Suppressor macrophage treated with lipopolysaccharide for 4 hours (primary cell): ENCODE measurements around the gene VILL.
"Not testable (repeated sequence)": the region's sequence is repeated elsewhere in the genome, so short reads cannot be mapped to it uniquely, and the experiment has no call there.

Source experiments
- DNase-seq: peaks from one replicate; pipeline ENCODE4 v3.0.0-alpha.2; 2020

VILL gene

DNA sequence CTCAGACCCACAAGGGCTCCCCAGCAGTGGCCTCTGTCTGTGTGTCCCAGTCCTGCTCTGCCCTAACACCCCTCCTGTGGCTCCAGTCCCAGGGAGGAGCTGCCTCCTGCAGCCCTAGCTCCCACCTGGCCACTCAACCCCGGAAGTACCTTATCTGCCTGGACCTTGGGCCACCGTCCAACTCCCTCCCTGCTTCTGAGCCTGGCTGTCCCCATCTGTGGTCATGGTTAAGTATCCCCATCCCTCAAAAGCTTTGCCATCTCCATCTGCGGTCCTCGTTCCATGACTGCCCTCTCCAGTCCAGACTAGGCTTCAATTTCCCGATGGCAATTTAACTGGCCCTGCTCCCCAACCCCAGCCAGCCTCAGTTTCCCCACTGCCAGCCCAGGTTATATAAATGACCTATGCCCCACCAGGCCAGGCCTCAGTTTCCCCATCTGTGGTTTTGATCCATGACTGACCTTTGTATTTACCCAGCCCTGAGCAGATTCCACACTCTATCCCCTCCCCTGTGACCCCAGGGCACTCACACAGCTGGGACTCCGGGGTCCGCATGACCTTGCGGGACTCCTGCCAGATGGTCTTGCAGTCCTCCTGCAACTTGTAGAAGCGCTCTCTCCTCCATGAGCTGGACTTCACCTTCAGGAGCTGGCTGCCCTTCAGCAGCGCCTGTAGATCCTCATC, 29.2 kb downstream of the VILL start:
- DNase-seq = no peak

DNA sequence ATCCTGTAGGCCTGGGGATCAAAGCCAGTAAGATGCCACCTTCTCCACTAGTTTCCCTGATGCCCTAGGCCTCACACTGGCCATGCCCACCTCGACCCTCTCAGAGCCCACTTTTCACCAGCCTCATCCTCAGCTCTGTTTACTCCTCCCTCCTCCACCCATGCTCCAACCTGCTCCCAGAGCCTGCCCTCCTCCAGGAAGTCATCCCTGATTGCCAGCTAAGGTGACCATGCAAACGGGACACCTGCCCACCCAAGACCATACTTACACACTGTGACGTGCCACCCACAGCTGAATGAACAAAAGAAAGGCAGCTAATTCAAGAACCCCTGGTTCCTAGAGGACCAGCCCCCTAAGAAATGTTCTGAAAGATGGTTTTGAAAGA, 29.7 kb downstream of the VILL start:
- DNase-seq = no peak

DNA sequence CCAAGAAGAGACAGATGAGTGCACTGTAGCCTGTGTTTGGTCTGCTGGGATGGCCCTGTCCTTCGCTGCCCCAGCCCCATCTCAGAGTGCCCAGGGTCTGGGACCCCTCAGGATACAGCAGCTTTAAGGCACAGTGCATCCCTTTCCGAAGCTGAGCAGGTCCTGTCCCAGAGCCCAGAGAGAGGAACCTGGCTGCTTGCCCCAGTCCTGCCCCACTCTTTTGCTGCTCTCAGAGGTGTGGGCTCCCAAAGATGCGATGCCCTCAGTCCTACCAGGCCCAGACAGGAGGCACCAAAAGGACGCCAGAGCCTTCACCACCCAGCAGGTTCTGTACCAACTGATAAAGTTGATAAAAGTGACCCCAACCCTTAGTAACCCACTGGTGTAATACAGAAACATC, 30.6 kb downstream of the VILL start:
- no peak for DNase-seq

DNA sequence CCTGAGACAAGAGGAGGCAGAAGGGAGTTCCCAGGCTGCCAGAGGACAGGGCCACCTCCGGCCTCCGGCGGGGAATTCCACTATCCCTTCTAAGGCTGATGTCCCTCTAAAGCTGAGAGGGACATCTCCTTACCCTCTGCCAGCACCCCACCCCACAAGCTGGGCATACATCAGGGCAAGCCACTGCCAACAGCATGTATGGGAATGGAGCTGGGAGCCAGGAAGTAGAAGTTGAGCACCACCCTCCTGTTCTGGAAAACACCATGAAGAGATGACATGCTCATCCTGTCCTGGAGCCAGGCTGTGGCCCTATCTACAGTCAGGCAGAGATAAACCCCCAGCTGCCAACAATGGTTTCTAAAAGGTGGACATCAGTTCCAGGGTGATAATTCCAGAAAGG, 31.7 kb downstream of the VILL start:
- DNase-seq = no peak

DNA sequence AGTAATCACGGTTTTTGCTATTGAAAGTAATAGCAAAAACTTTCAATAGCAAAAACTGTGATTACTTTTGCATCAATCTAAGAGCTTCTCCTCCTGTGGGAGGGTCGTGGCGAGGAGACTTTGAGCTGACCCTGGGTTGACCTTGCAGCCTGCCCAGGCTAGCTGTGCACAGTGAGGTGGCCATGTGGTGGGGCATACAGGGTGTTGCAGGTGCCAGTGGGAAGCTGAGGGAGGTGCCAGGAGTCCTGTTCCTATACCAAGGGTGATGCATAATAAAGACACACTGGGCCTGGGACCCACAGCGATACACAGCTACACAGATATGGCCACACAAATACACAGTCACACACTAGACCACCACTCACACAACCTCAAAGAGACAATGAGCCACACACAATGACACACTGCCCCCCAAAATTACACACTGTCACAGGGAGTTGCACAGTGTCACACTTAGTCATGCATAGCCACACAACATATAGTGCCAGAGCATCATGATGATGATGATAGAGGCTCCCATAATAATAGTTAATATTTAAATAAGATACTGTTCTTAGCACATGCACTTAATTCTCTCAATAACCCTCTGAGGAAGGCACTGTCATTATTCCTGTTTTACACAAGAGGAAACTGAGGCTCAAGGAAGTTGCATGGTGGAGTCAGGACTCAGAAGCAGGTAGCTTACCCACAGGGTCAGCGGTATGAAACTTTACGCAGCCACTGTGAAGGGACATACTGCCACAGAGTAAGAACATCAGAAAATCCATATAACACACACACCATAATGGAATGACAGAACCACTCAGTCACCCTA, 32.5 kb downstream of the VILL start:
- DNase-seq = no peak

DNA sequence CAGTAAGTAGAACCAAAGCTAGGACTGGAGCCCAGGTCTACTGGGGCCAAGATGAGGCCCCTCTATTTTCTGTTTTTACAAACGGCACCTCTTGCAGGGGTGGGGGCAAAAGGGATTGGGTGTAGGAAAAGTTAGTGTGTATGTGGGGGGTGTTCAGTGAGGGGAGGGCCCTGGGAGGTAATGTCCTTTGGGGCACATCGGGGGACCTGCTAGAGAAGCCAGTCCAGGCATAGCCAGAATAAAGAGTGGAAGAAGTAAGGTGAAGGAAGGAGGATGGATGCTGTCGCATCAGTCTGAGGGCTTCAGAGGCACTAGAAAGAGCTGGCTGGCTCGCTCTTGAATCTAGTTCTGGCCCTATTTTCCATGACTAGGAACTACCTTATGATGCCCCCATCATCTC, 36.3 kb downstream of the VILL start:
- no peak for DNase-seq

DNA sequence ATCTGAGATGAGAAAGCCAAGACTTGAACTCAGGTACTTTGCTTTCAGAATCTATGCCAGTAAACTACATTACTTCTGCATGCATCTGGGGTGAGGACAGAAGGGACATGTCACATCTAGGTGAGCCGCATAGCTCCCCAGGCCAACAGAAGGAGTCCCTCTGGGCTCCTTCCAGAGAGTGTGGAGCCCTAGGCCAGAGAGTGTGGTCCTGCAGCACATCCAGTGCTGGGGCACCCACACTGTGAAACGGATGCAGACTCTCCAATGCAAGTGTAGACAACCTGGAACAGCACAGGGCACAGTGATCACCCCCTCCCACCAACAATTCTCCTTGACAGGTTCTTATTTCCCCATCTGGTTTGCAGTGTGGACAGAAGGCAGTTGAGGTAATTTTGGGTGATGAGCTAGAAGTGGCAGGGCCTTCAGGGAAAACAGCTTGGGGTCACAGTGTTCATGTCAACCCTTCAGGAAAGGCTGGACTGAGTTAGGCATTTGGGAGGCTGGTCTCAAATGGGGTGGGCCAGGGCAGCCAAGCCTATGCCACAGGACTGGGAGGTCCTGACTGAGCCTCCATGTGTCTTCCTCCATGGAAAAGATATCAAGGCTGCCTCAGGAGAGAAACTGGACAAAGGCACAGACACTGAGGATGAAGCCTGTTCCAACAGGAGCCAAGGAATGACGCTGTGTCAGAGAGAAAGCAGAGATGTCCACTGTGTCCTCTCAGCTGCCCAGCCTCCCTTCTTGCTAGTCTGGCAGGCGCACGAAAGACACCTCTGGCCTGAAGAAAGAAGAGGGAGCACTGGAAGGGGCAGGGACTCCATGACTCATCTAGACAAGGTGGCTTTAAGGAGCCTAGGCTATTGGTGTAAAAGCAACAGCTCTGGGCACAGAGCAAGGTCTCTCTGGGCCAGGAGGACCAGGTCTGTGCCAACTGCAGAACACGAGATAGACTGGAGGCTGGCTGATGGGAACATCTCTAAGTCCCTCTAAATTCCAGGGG, 37.2 kb downstream of the VILL start:
- DNase-seq = no peak

DNA sequence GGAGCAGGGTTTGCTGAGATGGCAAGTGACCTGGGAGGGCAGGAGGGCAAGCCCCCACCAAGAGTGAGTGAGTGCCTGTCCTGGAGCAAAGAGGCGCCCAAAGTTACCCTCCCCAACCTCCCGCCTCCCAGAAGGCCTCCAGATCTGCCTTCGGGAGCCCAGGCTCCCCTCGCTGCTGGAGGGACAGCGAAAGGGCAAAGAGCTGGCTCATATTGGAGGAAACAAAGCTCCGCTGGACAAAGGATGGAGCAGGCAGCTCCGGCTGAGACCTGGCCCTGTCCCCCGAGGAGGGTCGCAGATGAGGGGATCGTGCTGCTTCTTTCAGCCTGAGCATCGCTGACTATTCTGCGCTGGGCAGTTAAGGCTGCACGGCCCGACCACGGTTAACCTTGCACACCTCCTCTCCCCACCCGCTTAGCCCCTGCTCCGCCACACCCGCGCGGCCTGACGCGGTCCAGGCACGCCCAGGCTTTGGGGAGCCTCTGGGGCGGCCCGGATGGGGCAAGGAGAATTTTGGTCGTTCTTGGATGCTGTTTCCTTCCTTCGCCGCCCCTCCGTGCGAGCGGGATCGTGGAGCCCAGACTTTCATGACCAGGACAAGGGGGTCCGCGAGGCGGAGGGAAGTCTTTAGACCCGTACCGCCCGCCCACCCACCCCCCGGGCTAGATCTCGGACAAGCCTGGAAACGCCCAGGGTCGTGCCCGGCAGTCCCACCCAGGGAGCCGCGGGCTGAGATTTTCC, 38.2 kb downstream of the VILL start:
- DNase-seq = no peak

DNA sequence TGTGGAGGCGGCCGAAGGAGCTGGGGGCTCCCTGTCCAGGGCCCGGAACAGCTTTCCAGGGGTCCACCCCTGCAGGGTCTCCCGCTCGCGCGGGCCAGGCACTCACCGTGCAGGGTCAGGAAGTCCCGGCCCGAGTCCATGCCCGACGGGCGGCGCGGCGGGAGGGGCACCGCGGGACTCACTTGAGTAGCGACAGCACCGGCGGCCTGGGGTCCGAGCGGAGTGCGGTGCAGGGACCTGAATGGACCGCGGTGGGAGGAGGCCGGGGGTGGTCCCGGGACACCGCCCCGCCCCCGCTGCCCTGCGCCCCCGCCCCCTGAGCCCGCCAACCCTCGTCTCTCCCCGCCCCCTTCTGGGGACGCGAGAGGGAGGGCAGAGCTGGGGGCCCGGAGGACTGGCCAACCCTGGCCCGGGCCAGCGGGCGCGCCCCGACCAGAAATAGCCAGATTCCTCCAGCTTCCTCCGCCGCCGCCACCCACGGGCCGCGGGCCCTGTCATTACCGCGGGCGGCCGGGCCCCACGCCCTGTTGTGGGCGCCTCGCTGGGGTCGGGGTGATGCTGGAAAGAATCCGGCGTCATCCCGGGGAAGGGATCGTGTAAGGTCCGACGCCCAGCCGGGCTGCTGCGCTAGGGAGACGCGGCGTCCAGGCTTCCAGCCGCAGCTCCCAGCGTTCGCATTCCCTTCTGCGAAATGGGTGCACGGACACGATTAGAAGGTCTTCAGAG, 39.0 kb downstream of the VILL start, which contains the start of gene PLCD1:
PLCD1 (minus strand) TSS at position 243 of the 726 bp plus-strand sequence; CDS start at position 140, 103 bp downstream.
- peak; percentile 49 for DNase-seq

DNA sequence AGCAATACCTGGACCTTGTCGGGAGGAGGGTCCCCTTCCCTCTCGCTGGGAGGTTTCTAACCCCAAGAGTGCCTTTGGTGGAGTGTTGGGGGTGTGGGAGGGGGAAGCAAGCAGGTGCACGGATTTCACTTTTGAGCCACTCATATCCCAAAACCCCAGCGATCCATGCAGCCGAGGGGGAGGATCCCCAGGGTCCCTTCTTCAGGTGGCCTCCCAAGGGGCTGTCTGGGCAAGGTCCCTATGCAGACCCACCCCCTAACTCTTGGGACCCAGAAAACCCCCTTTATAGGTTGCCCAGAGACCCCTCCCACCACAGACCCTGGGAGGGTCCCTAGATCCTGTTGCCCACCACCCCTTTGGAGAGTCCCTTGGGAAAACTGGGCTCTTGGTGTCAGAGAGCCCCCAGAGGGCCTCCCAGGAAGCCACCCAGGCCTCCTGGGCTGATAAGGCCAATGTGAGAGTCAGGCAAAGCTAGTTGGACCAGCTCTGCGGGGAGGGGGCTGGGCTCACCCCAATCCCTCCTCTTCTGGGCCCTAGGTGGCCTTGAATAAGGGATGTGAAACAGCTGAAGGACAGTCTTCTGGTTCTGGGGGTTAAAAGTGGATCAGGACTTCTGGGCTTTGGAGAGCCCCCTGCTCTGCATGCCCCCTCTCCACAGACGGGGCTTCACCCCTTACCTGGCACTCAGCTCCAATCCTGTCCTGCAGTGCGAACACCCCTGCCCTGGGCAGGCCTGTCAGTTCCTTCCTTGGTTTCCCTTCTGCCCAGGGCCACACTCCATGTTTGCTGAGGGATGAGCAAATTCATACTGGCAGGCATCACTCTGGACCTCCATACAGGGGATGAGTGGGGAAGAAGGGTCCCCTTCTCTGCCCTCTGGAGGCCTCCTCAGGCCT, 39.8 kb downstream of the VILL start:
- DNase-seq = no peak

DNA sequence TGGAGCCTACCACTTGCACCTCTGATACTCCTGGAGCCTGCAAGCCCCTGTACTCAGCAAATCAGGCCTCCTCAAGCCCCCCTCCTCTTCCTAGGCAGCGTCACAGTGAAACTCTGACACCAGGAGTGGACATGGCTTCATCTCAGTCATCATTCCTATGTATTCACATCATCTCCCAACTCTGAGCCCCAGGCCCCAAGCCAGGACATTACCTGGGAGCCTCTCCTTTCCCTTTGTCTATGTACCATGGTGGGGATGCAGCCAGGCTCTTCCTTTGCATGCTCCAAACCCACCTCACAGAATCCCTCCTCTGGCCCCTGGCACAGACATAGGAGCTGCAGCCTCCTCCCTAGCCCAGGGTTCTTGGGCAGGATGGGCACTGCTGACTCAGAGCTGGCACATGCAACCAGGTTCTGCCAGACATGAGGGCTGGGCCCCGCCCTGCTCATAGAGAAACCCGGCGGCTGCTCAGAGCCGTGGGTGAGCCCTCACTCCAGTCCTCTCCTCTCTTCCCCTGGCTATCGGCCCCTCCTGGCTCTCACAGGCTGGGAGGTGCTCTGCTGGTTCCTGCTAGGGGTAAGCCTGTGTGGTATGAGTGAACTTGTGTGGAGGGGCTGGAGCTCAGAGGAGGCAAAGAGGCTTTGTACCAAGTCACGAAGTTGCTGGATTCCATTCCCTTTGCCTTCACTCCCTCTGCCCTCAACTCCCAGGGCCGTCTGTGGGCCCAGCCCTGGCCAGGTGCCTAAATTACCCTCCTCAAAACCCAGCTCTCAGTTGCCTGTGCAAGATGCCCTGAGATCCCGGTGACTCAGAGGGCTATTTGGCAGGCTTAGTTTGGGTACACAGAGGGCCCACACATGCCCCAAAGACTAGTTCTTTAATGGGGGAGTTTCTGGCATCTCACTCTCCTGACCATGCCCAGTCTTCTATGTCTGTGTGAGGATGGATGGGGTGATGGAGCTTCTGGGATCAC, 40.7 kb downstream of the VILL start:
- peak; percentile 45 for DNase-seq

DNA sequence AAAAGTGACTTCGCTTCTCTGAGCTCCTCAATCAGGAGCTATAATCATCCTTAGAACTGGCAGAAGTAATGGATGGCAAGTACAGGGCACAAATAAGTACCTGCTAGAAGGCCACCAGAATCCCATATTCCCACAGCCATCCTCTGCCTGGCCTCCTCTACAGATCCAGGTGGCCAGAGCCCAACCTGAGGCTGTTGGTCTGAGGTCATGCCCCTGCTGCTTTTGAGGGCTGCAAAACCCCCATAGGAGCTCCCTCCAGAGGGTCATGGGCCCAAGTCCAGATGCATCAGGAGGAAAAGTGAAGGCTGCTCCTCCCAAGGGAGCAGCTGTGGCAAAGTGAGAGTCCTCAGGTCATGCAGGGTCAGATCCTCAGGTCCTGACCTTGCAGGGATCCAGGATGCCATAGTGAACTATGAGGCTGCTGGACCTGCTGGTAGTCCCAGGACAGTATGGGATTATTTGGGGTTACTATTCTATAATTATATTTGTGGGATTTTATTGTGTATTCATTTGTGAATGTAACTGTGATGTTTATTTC, 41.8 kb downstream of the VILL start:
- no peak for DNase-seq

DNA sequence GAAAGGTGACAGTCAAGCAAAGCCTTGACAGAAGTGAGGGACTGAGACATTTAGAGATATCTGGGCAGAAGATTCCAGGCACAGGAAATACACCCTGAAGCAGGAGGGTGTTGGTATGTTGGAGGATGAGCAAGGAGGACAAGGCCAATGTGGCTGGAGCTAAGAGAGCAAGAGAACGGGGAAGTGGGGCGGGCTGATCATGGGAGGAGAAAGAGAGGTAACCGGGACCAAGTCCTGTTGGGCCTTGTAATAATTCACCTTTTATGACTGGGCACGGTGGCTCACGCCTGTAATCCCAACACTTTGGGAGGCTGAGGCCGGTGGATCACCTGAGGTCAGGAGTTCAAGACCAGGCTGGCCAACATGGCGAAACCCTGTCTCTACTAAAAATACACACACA, 43.0 kb downstream of the VILL start:
- DNase-seq = not testable (repeated sequence)

DNA sequence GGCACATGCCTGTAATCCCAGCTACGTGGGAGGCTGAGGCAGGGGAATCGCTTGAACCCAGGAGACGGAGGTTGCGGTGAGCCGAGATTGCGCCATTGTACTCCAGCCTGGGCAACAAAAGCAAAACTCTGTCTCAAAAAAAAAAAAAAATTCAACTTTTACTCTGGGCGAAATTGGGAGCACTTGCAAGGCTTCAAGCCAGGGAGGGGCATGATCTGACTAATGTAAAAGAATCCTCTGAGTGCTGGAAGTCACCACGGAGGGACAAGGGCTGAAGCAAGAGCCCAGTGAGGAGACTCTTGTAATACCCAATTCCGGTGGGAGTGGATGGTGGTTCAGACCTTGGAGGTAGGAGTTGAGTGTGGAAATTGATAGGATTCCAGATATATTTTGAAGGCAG, 43.7 kb downstream of the VILL start:
- not testable (repeated sequence) for DNase-seq

DNA sequence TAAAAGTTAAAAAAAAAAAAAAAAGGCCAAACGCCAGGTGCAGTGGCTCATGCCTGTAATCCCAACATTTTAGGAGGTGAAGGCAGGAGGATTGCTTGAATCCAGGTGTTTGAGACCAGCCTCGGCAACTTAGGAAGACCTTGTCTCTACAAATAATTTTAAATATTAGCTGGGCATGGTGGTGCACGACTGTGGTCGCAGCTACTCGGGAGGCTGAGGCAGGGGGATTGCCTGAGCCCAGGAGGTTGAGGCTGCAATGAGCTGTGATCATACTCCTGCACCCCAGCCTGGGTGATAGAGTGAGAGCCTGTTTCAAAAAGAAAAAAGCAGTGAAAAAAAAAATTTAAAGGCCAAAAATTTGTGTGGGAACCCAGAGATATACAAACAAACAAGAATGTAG, 45.7 kb downstream of the VILL start:
- DNase-seq = no peak

DNA sequence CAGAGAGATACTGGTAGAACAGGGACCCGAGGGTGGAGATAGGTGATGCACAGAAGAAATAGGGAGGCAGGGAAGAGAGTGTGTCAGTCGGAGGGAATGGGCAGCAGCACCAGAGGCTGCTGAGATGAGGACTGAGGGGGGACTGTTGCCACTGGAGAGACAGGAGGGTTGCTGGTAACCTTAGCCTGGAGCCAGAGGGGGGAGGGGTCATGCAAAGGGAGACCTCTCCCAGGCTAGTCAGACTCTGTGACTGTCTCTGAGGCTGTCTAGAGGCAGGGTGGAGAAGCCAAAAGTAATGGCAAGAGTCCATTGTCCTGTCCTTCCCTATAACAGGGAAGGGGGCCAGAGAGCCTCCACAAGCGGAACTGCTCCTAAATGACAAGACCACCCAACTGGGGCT, 46.3 kb downstream of the VILL start:
- no peak for DNase-seq

DNA sequence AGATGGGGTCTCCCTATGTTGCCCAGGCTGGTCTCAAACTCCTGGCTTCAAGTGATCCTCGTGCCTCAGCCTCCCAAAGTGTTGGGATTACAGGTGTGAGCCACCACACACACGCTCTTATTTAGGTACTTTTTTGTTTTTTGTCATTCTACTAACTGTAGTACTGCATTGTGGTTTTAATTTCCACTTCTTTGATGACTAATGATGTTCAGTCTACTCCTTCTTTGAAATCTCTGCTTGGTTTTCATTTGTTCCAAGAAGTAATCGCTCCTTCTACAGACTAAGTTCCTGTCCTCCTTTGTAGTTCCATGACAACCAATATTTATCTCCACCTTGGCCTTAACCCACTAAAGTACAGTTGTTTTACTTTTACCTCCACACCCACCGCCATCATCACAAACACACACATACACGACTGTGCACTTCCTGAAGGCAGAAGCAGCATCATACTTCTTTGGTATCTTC, 47.9 kb downstream of the VILL start:
- no peak for DNase-seq

DNA sequence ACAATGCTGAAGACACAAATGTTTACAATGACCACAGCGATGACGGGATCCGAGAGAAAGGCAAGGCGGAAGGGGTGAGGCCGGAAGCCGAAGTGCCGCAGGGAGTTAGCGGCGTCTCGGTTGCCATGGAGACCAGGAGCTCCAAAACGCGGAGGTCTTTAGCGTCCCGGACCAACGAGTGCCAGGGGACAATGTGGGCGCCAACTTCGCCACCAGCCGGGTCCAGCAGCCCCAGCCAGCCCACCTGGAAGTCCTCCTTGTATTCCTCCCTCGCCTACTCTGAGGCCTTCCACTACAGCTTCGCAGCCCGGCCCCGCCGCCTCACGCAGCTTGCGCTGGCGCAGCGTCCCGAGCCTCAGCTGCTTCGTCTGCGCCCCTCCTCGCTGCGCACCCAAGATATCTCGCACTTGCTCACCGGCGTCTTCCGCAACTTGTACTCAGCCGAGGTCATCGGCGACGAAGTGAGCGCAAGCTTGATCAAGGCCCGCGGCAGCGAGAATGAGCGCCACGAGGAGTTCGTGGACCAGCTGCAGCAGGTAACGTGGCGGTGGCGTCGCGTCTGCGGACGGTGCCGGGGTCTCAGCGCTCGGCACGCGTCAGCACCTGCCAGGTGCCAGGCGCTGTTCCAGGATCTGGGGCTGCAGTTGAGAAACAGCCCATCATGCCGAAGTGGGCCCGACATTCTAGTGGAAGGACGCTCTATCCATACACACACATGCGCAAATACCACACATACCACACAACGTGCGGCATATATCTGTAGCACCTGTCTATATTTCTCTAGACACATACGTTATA, 48.7 kb downstream of the VILL start, which contains the start of gene DLEC1:
DLEC1 (plus strand) TSS at position 108 of the 798 bp plus-strand sequence; CDS start at position 126, 18 bp downstream.
- DNase-seq = peak; percentile 72
